Calu3 (cell line): ENCODE data around the gene SCP2. TPM values are rescaled to one million over a fixed set of nuclear protein-coding genes. Genes with fewer than 3 reads are reported as not detected.

Source experiments
- BruUV-seq: library from RNA; stranded (reverse); fragments of 400-500 nt; replicated peaks from 2 replicates; lab custom pipeline; 2021; lab: Mats Ljungman, UMichigan
- CTCF ChIA-PET: fragments of 300-600 bp; sonication (Branson Sonifier 250); formaldehyde crosslinking; loops from one replicate; lab custom pipeline; 2022; ENCODE audit warnings: antibody characterized with exemption; lab: Charles Lee
- DNase-seq: peaks from one replicate; pipeline ENCODE4 v3.0.0; 2022
- H3K27ac Mint-ChIP-seq: one replicate; pipeline ENCODE4 v1.8.0; 2022; ENCODE audit warnings: mixed read lengths; ENCODE audit not compliant: unreplicated experiment
- H3K27me3 Mint-ChIP-seq: one replicate; pipeline ENCODE4 v1.8.0; 2022; ENCODE audit warnings: mixed read lengths; ENCODE audit not compliant: unreplicated experiment
- H3K36me3 Mint-ChIP-seq: one replicate; pipeline ENCODE4 v1.8.0; 2022; ENCODE audit warnings: mild to moderate bottlenecking, moderate library complexity, mixed read lengths; ENCODE audit not compliant: insufficient read depth, unreplicated experiment
- H3K4me1 Mint-ChIP-seq: one replicate; pipeline ENCODE4 v1.8.0; 2022; ENCODE audit warnings: mild to moderate bottlenecking, low read depth, mixed read lengths; ENCODE audit not compliant: unreplicated experiment
- H3K4me3 Mint-ChIP-seq: one replicate; pipeline ENCODE4 v1.8.0; 2022; ENCODE audit warnings: mild to moderate bottlenecking, low read depth, moderate library complexity, mixed read lengths; ENCODE audit not compliant: unreplicated experiment
- H3K9me3 Mint-ChIP-seq: one replicate; pipeline ENCODE4 v1.8.0; 2022; ENCODE audit warnings: low read depth, mixed read lengths; ENCODE audit not compliant: unreplicated experiment
- CTCF ChIP-seq: fragments of 200-600 bp; IDR thresholded peaks from one replicate; pipeline ENCODE4 v1.8.0; 2022; ENCODE audit warnings: antibody characterized with exemption; ENCODE audit not compliant: unreplicated experiment
- intact Hi-C: fragments of 100-400 bp; cut with micrococcal nuclease; formaldehyde crosslinking; loops from one replicate; pipeline ENCODE4 v1.10.0; 2022; ENCODE audit not compliant: unreplicated experiment
- total RNA-seq: library from RNA; stranded (reverse); gene quantifications from 2 replicates; pipeline ENCODE4 v1.2.3, GENCODE V29; 2022

Gene SCP2
- total RNA-seq, 1 experiment from 2014 or later = 91.1 TPM

- H3K36me3 Mint-ChIP-seq = peaks cover 7% of the 10 kb centered on the region
- no peak overlapping the region for H3K27ac Mint-ChIP-seq
- intact Hi-C loops = no loop called here
- no peaks in the 10 kb centered on the region for H3K9me3 Mint-ChIP-seq
- no peak for TF ChIP-seq CTCF
- CTCF ChIA-PET = no interaction called here
- no peak for DNase-seq
- peaks cover 21% of the 10 kb centered on the region for H3K4me1 Mint-ChIP-seq
- no peak overlapping the region for H3K4me3 Mint-ChIP-seq
- H3K27me3 Mint-ChIP-seq = no peaks in the 10 kb centered on the region
- BruUV-seq = no TSS peak
Measured at GRCh38 chr1:52915211-52915854, 11.7 kb upstream of the SCP2 start.

GRCh38 chr1:52915855-52916220 lies 11.2 kb upstream of the SCP2 start:
- Mint-ChIP-seq H3K4me1 (peaks cover 24% of the 10 kb centered on the region), H3K27ac (no peak overlapping the region), H3K4me3 (no peak overlapping the region), H3K9me3 (no peaks in the 10 kb centered on the region), H3K36me3 (peaks cover 12% of the 10 kb centered on the region), H3K27me3 (no peaks in the 10 kb centered on the region)
- no TSS peak for BruUV-seq
- TF ChIP-seq CTCF = no peak
- intact Hi-C loops = no loop called here
- CTCF ChIA-PET = no interaction called here
- no peak for DNase-seq

GRCh38 chr1:52916241-52916975 lies 10.7 kb upstream of the SCP2 start:
- CTCF ChIA-PET = no interaction called here
- Mint-ChIP-seq H3K4me3 (no peak overlapping the region), H3K27ac (no peak overlapping the region), H3K36me3 (peaks cover 18% of the 10 kb centered on the region), H3K9me3 (no peaks in the 10 kb centered on the region), H3K4me1 (peaks cover 24% of the 10 kb centered on the region), H3K27me3 (no peaks in the 10 kb centered on the region)
- TF ChIP-seq CTCF = no peak
- BruUV-seq = no TSS peak
- DNase-seq = no peak
- intact Hi-C loops = no loop called here

GRCh38 chr1:52917156-52917555 lies 9.9 kb upstream of the SCP2 start:
- no TSS peak for BruUV-seq
- no peak for DNase-seq
- H3K36me3 Mint-ChIP-seq = peaks cover 25% of the 10 kb centered on the region
- TF ChIP-seq CTCF = no peak
- no peak overlapping the region for H3K27ac Mint-ChIP-seq
- H3K9me3 Mint-ChIP-seq = no peaks in the 10 kb centered on the region
- CTCF ChIA-PET = interaction anchor here (0.6 kb wide), 1 partner anchor 46 kb away, joined by 4 read pairs; no protein-coding TSS in a partner anchor
- H3K4me3 Mint-ChIP-seq = no peak overlapping the region
- H3K27me3 Mint-ChIP-seq = no peaks in the 10 kb centered on the region
- intact Hi-C loops = no loop called here
- H3K4me1 Mint-ChIP-seq = peaks cover 24% of the 10 kb centered on the region
